HuH-7 (cell line): ENCODE measurements around the gene DBNDD1.
"Not testable (repeated sequence)": the region's sequence is repeated elsewhere in the genome, so short reads cannot be mapped to it uniquely, and the experiment has no call there.

Experiments used
- DNase-seq: peaks from one replicate; pipeline ENCODE4 v3.0.0; 2011; ENCODE audit warnings: low spot score

Gene DBNDD1

GRCh38 chr16:90011908-90012501, 7.3 kb downstream of the DBNDD1 start:
- DNase-seq = no peak

- DNase-seq = no peak
These were observed 7.8 kb downstream of the DBNDD1 start for GRCh38 chr16:90011508-90011819.

GRCh38 chr16:90010676-90011507, 8.4 kb downstream of the DBNDD1 start:
- DNase-seq = no peak

- DNase-seq = no peak
These were observed 9.9 kb downstream of the DBNDD1 start for GRCh38 chr16:90009172-90009899.

GRCh38 chr16:90008708-90009145, 10.5 kb downstream of the DBNDD1 start:
- DNase-seq = no peak

- not testable (repeated sequence) for DNase-seq
These were observed 11.5 kb downstream of the DBNDD1 start for GRCh38 chr16:90007635-90008234.

- no peak for DNase-seq
These were observed 12.2 kb downstream of the DBNDD1 start for GRCh38 chr16:90007015-90007414.

- DNase-seq = no peak
These were observed 13.1 kb downstream of the DBNDD1 start for GRCh38 chr16:90005956-90006663.

- DNase-seq = no peak
These were observed 14.7 kb downstream of the DBNDD1 start for GRCh38 chr16:90004577-90004976.

GRCh38 chr16:90002759-90003158, 16.5 kb downstream of the DBNDD1 start:
- DNase-seq = no peak

GRCh38 chr16:90001761-90002503, 17.3 kb downstream of the DBNDD1 start:
- DNase-seq = no peak

- no peak for DNase-seq
These were observed 18.4 kb downstream of the DBNDD1 start for GRCh38 chr16:90000733-90001427.

- DNase-seq = no peak
These were observed 19.3 kb downstream of the DBNDD1 start for GRCh38 chr16:89999831-90000574.

GRCh38 chr16:89996178-89996489, 23.1 kb downstream of the DBNDD1 start:
- no peak for DNase-seq

- DNase-seq = not testable (repeated sequence)
These were observed 23.6 kb downstream of the DBNDD1 start for GRCh38 chr16:89995475-89996177.

GRCh38 chr16:89994721-89995474, 24.4 kb downstream of the DBNDD1 start:
- not testable (repeated sequence) for DNase-seq

- no peak for DNase-seq
These were observed 24.9 kb downstream of the DBNDD1 start for GRCh38 chr16:89994389-89994720.

GRCh38 chr16:89993971-89994370, 25.3 kb downstream of the DBNDD1 start:
- DNase-seq = no peak

- DNase-seq = no peak
These were observed 25.9 kb downstream of the DBNDD1 start for GRCh38 chr16:89993377-89993776.
